CD14-positive monocyte (primary cell): ENCODE results near the gene PTGR1. TPM values are rescaled to one million over a fixed set of nuclear protein-coding genes. Genes with fewer than 3 reads are reported as not detected.

Source experiments
- DNase-seq, 3 donors: peaks; one replicate each; pipeline ENCODE4 v3.0.0-alpha.2; 2011 to 2022
- H2AFZ ChIP-seq: 2 replicates; pipeline ENCODE4 v1.6.0; 2012; ENCODE audit warnings: mild to moderate bottlenecking, low read depth, low read length, inconsistent platforms; ENCODE audit not compliant: insufficient read depth, poor library complexity, severe bottlenecking
- H3K27ac ChIP-seq, 2 donors: 1 replicate in 1 of 2; 2 replicates in 1 of 2; pipeline ENCODE4 v1.5.1; 2012 to 2013; ENCODE audit warnings: low read length in 2 of 2, control low read depth in 1 of 2, inconsistent platforms in 1 of 2, low read depth in 1 of 2, mild to moderate bottlenecking in 1 of 2
- H3K27me3 ChIP-seq, 2 donors: one replicate each; pipeline versions ENCODE4 v1.6.0 to v1.6.1; 2011 to 2013; ENCODE audit warnings: low read length in 2 of 2; ENCODE audit not compliant: control insufficient read depth in 2 of 2, insufficient read depth in 2 of 2
- H3K36me3 ChIP-seq, 2 donors: replicated peaks in 1 of 2; 1 replicate in 1 of 2; 2 replicates in 1 of 2; pipeline versions ENCODE4 v1.5.1 to v1.6.1; 2012 to 2013; ENCODE audit warnings: low read length in 2 of 2, control low read depth in 1 of 2, inconsistent platforms in 1 of 2, mild to moderate bottlenecking in 1 of 2; ENCODE audit not compliant: insufficient read depth in 2 of 2, control insufficient read depth in 1 of 2
- H3K4me1 ChIP-seq, 2 donors: 1 replicate in 1 of 2; 2 replicates in 1 of 2; pipeline versions ENCODE4 v1.5.1 to v1.6.1; 2012 to 2013; ENCODE audit warnings: low read length in 2 of 2, control low read depth in 1 of 2, inconsistent platforms in 1 of 2, mild to moderate bottlenecking in 1 of 2, moderate library complexity in 1 of 2; ENCODE audit not compliant: insufficient read depth in 2 of 2, control insufficient read depth in 1 of 2
- H3K4me2 ChIP-seq: replicated peaks from 2 replicates; pipeline ENCODE3; 2012; ENCODE audit warnings: low read length, moderate library complexity, mild to moderate bottlenecking; ENCODE audit not compliant: poor library complexity, severe bottlenecking; ENCODE audit errors: extremely low read depth
- H3K4me3 ChIP-seq, 3 experiments: fragments of 200-600 bp in 1 of 3; sonication (generic) in 1 of 3; replicated peaks in 1 of 3; 1 replicate in 2 of 3; 2 replicates in 1 of 3; pipeline ENCODE4 v1.5.1; 2011 to 2013; ENCODE audit warnings: low read length in 3 of 3, mild to moderate bottlenecking in 3 of 3, control low read depth in 2 of 3, low read depth in 2 of 3, inconsistent platforms in 1 of 3, moderate library complexity in 1 of 3
- H3K79me2 ChIP-seq: 2 replicates; pipeline ENCODE4 v1.6.0; 2012; ENCODE audit warnings: mild to moderate bottlenecking, control low read depth, inconsistent platforms, low read length, moderate library complexity; ENCODE audit not compliant: insufficient read depth
- H3K9ac ChIP-seq: 2 replicates; pipeline ENCODE4 v1.6.0; 2017; ENCODE audit warnings: low read length, mild to moderate bottlenecking; ENCODE audit not compliant: insufficient read depth, poor library complexity, severe bottlenecking
- H3K9me3 ChIP-seq, 2 donors: replicated peaks in 1 of 2; 1 replicate in 1 of 2; 2 replicates in 1 of 2; pipeline versions ENCODE4 v1.5.1 to v1.6.1; 2012 to 2013; ENCODE audit warnings: low read length in 2 of 2, control low read depth in 1 of 2; ENCODE audit not compliant: control insufficient read depth in 1 of 2, insufficient read depth in 1 of 2
- H4K20me1 ChIP-seq: 2 replicates; pipeline ENCODE4 v1.6.0; 2012; ENCODE audit warnings: mild to moderate bottlenecking, low read length, control low read depth, moderate library complexity; ENCODE audit not compliant: insufficient read depth
- H3K27ac Mint-ChIP-seq, 7 donors: one replicate each; pipeline ENCODE4 v1.8.0; 2020; ENCODE audit warnings: mild to moderate bottlenecking in 7 of 7, mixed read lengths in 7 of 7, moderate library complexity in 6 of 7, inconsistent platforms in 2 of 7
- H3K27me3 Mint-ChIP-seq, 3 donors: one replicate each; pipeline ENCODE4 v1.8.0; 2021 to 2022; ENCODE audit warnings: low read depth in 3 of 3, mild to moderate bottlenecking in 3 of 3, mixed read lengths in 3 of 3, moderate library complexity in 3 of 3, inconsistent platforms in 1 of 3
- H3K36me3 Mint-ChIP-seq, 2 donors: one replicate each; pipeline ENCODE4 v1.8.0; 2020; ENCODE audit warnings: mixed read lengths in 2 of 2, inconsistent platforms in 1 of 2, mild to moderate bottlenecking in 1 of 2
- H3K4me1 Mint-ChIP-seq: one replicate; pipeline ENCODE4 v1.8.0; 2020; ENCODE audit warnings: mild to moderate bottlenecking, mixed read lengths
- H3K4me3 Mint-ChIP-seq, 2 donors: one replicate each; pipeline ENCODE4 v1.8.0; 2020; ENCODE audit warnings: mild to moderate bottlenecking in 2 of 2, mixed read lengths in 2 of 2, moderate library complexity in 1 of 2
- H3K9me3 Mint-ChIP-seq, 7 donors: one replicate each; pipeline ENCODE4 v1.8.0; 2020 to 2022; ENCODE audit warnings: mixed read lengths in 7 of 7, mild to moderate bottlenecking in 6 of 7, moderate library complexity in 6 of 7, inconsistent platforms in 2 of 7
- CTCF ChIP-seq: fragments of 200-600 bp; IDR thresholded peaks from one replicate; pipeline ENCODE4 v1.8.0; 2022; ENCODE audit warnings: antibody characterized with exemption, mild to moderate bottlenecking
- WGBS: methylation state at CpG from one replicate; pipeline ENCODE4 v1.1.5; 2013; ENCODE audit warnings: missing lambda C conversion rate; ENCODE audit not compliant: insufficient coverage; 5-methylcytosine and 5-hydroxymethylcytosine counted together
- intact Hi-C, 2 donors: fragments of 100-400 bp; cut with micrococcal nuclease; formaldehyde crosslinking; loops; one replicate each; pipeline versions ENCODE4 v1.15.0 to v1.15.1; 2023
- polyA plus RNA-seq, 3 donors: library from polyadenylated mRNA; depleted of rRNA in 1 of 3; unstranded in 2 of 3; stranded (reverse) in 1 of 3; fragments of 300-500 nt in 2 of 3; fragments of >200 nt in 1 of 3; fragmentation: Illumina TruSeq in 2 of 3; gene quantifications; 1 replicate in 2 of 3; 2 replicates in 1 of 3; pipeline ENCODE4 v1.2.3, GENCODE V29; 2012 to 2021

Gene PTGR1
- polyA plus RNA-seq, 3 donors: 0.41 to 1.1 (median 0.68) TPM

- Histone ChIP-seq H3K79me2 (peaks cover 68% of the 10 kb centered on the region), H3K9me3 (no peaks in the 10 kb centered on the region), H3K4me2 (no peak overlapping the region), H4K20me1 (peaks cover 27% of the 10 kb centered on the region), H3K27me3 (no peaks in the 10 kb centered on the region), H3K36me3 (no peaks in the 10 kb centered on the region), H2AFZ (no peak overlapping the region), H3K4me3 (no peak overlapping the region), H3K4me1 (peaks cover 2 to 5% of the 10 kb centered on the region in 2 donors), H3K27ac (no peak overlapping the region), H3K9ac (no peak overlapping the region)
- peaks cover 27% of the 10 kb centered on the region for H3K4me1 Mint-ChIP-seq
- H3K27ac Mint-ChIP-seq: no peak overlapping the region
- no peak for DNase-seq
- no peaks in the 10 kb centered on the region for H3K27me3 Mint-ChIP-seq
- no peak for TF ChIP-seq CTCF
- peaks cover 0 to 3% (median 0%) of the 10 kb centered on the region in 7 donors for H3K9me3 Mint-ChIP-seq
- peaks cover 5 to 6% of the 10 kb centered on the region in 2 donors for H3K36me3 Mint-ChIP-seq
- 94% methylated on average over 4 of the region's 6 CpGs for WGBS
- intact Hi-C loops: no loop called here
- H3K4me3 Mint-ChIP-seq: no peak overlapping the region
Measured at GRCh38 chr9:111637421-111637950, 38.0 kb upstream of the PTGR1 start.

- no peak overlapping the region for H3K4me3 Mint-ChIP-seq
- DNase-seq: no peak
Measured at GRCh38 chr9:111634860-111635259, 35.4 kb upstream of the PTGR1 start.

More at GRCh38 chr9:111634860-111635259, 35.4 kb upstream of the PTGR1 start:
- H2AFZ ChIP-seq: no peak overlapping the region
- intact Hi-C loops: loop anchor here in 1 of 2 donors (5.0 kb wide), 1 partner anchor 153 kb away; the partner anchor contains the start of gene ECPAS
- no peak overlapping the region for H3K9ac ChIP-seq
- H3K36me3 ChIP-seq: no peaks in the 10 kb centered on the region
- no peak for TF ChIP-seq CTCF
- H3K4me3 ChIP-seq: no peak overlapping the region
- H3K27ac ChIP-seq: no peak overlapping the region
- no peaks in the 10 kb centered on the region for H3K27me3 ChIP-seq
- H3K9me3 ChIP-seq: no peaks in the 10 kb centered on the region
- H3K4me2 ChIP-seq: no peak overlapping the region
- no peaks in the 10 kb centered on the region for H3K27me3 Mint-ChIP-seq
- H3K79me2 ChIP-seq: peaks cover 81% of the 10 kb centered on the region
- peaks cover 0 to 2% (median 0%) of the 10 kb centered on the region in 7 donors for H3K9me3 Mint-ChIP-seq
- peaks cover 21 to 23% of the 10 kb centered on the region in 2 donors for H3K4me1 ChIP-seq
- peaks cover 5 to 6% of the 10 kb centered on the region in 2 donors for H3K36me3 Mint-ChIP-seq
- WGBS: no CpG with 5 or more reads among the region's 1 CpG
- peaks cover 27% of the 10 kb centered on the region for H4K20me1 ChIP-seq
- no peak overlapping the region for H3K27ac Mint-ChIP-seq
- H3K4me1 Mint-ChIP-seq: peaks cover 42% of the 10 kb centered on the region
